Vagina (tissue), 2 donors: Measurements from ENCODE around the gene PRDM16.

Experiments used
- CTCF ChIP-seq, 3 experiments: fragments of 450-650 bp in 2 of 3; fragments of 200-600 bp in 1 of 3; sonication (generic) in 1 of 3; IDR thresholded peaks; one replicate each; pipeline ENCODE4 v1.5.1; 2017 to 2019; ENCODE audit warnings: antibody characterized with exemption in 3 of 3, mild to moderate bottlenecking in 2 of 3, moderate library complexity in 2 of 3
- POLR2A ChIP-seq, 2 donors: fragments of 450-650 bp; IDR thresholded peaks; one replicate each; pipeline ENCODE4 v1.6.1; 2017; ENCODE audit warnings: antibody characterized with exemption in 2 of 2, mild to moderate bottlenecking in 2 of 2, moderate library complexity in 2 of 2
- POLR2AphosphoS5 ChIP-seq, 2 donors: sonication (generic); formaldehyde crosslinking; IDR thresholded peaks; one replicate each; pipeline ENCODE4 v1.9.0; 2017; ENCODE audit warnings: antibody characterized with exemption in 2 of 2, mild to moderate bottlenecking in 2 of 2, low read depth in 1 of 2; ENCODE audit not compliant: insufficient read depth in 1 of 2

GRCh38 chr1:3318329-3318728, 249.3 kb downstream of the PRDM16 start:
- no peak for TF ChIP-seq POLR2A (IDR thresholded peaks at IDR 0.05)
- TF ChIP-seq CTCF (IDR thresholded peaks at IDR 0.05), result no peak
- TF ChIP-seq POLR2AphosphoS5 (IDR thresholded peaks at IDR 0.05; ENCODE audit: insufficient read depth in 1 of 2, low read depth in 1 of 2), result no peak
